Gastroesophageal sphincter (tissue), 4 donors: ENCODE measurements around the gene SEC14L3. TPM values are rescaled to one million over a fixed set of nuclear protein-coding genes. Genes with fewer than 3 reads are reported as not detected.

ENCODE experiments used
- ATAC-seq: fragments of 150-250 bp; one replicate; pipeline ENCODE4 v1.9.1; 2016; ENCODE audit warnings: mild to moderate bottlenecking, moderate library complexity
- H3K27ac ChIP-seq, 4 donors: fragments of 200-600 bp; sonication (generic) in 3 of 4; 1 replicate in 3 of 4; 2 replicates in 1 of 4; pipeline ENCODE4 v1.5.1; 2016 to 2019
- H3K27me3 ChIP-seq: fragments of 200-600 bp; sonication (generic); one replicate; pipeline ENCODE4 v1.5.1; 2019
- H3K36me3 ChIP-seq, 2 donors: fragments of 200-600 bp; sonication (generic); one replicate each; pipeline ENCODE4 v1.5.1; 2019; ENCODE audit warnings: control low read depth in 1 of 2
- H3K4me1 ChIP-seq, 3 donors: fragments of 200-600 bp; sonication (generic); 1 replicate in 2 of 3; 2 replicates in 1 of 3; pipeline ENCODE4 v1.5.1; 2016 to 2019; ENCODE audit warnings: control low read depth in 2 of 3
- H3K4me3 ChIP-seq, 2 donors: fragments of 200-600 bp; sonication (generic); one replicate each; pipeline ENCODE4 v1.5.1; 2019; ENCODE audit warnings: mild to moderate bottlenecking in 1 of 2, moderate library complexity in 1 of 2
- H3K9me3 ChIP-seq, 3 donors: fragments of 200-600 bp; sonication (generic); one replicate each; pipeline ENCODE4 v1.5.1; 2017 to 2019; ENCODE audit warnings: control low read depth in 2 of 3
- EP300 ChIP-seq: sonication (generic); formaldehyde crosslinking; IDR thresholded peaks from one replicate; pipeline ENCODE4 v1.6.1; 2017; ENCODE audit warnings: antibody characterized with exemption, mild to moderate bottlenecking
- POLR2A ChIP-seq, 2 donors: fragments of 450-650 bp; IDR thresholded peaks; one replicate each; pipeline ENCODE4 v1.6.1; 2017; ENCODE audit warnings: antibody characterized with exemption in 2 of 2, mild to moderate bottlenecking in 2 of 2, moderate library complexity in 1 of 2
- POLR2AphosphoS5 ChIP-seq: sonication (generic); formaldehyde crosslinking; IDR thresholded peaks from one replicate; pipeline ENCODE4 v1.6.1; 2017; ENCODE audit warnings: antibody characterized with exemption
- WGBS, 2 donors: methylation state at CpG; one replicate each; pipeline ENCODE4 v1.1.5; 2018; ENCODE audit warnings: low coverage in 1 of 2; 5-methylcytosine and 5-hydroxymethylcytosine counted together
- total RNA-seq, 4 donors: library from RNA; depleted of rRNA; stranded (reverse); fragments of >200 nt; gene quantifications; one replicate each; pipeline ENCODE4 v1.1.0, GENCODE V29; 2016
- TF ChIP-seq, protein P1 (sequence below), 4 experiments: fragments of 200-600 bp in 2 of 4; fragments of 450-650 bp in 2 of 4; sonication (generic) in 1 of 4; IDR thresholded peaks; one replicate each; pipeline ENCODE4 v1.5.1; 2017 to 2019; ENCODE audit warnings: antibody characterized with exemption in 4 of 4, mild to moderate bottlenecking in 2 of 4, moderate library complexity in 2 of 4

SEC14L3 gene
- total RNA-seq, 4 donors from 2014 or later = not detected

DNA sequence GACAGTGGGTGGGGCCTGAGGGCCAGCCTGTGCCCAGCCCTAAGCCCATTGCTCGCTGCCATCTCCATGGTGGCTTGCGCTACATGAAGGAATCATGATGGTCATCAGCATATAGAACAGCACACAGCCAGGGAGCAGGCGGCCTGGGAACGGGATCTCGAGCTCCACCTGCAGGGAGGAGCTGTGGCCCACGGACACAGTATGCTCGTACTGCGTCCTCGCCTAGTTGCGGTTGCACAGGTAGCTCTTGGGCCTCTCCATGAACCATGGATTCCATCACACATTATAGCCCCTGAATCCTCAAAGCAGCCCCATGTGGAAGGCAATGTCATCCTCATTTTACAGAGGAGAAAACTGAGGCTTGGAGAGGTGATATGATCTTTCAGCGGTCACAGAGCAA lies 18.6 kb upstream of the SEC14L3 start:
- H3K36me3 ChIP-seq = no peaks in the 10 kb centered on the region
- no peak for ATAC-seq

DNA sequence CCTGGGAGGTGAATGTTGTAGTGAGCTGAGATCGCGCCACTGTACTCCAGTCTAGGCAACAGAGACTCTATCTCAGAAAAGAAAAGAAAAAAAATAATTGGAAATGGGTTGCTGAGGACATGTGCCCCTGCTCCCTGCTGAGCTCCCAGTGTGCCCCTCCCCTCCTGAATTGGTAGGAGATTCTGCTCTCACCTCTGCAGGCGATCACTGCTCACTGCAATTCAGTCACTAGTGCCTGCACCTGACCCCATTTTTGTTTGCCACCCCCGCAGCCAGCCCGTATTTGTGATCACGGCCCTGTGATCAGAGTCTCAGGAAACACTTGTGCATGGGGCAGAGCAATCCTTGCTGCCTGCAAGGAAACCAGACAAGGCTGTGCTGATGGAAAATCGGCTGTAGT lies 16.3 kb upstream of the SEC14L3 start:
- 54 to 76% methylated on average over 3 to 6 of the region's 7 CpGs for WGBS, 2 donors
- H3K36me3 ChIP-seq = no peaks in the 10 kb centered on the region
- peaks cover 31% of the 10 kb centered on the region for H3K27me3 ChIP-seq
- no peak overlapping the region for H3K27ac ChIP-seq
- H3K9me3 ChIP-seq = no peaks in the 10 kb centered on the region
- TF ChIP-seq POLR2A (IDR thresholded peaks at IDR 0.05) (no peak), POLR2AphosphoS5 (no peak)
- TF ChIP-seq, protein P1, sequence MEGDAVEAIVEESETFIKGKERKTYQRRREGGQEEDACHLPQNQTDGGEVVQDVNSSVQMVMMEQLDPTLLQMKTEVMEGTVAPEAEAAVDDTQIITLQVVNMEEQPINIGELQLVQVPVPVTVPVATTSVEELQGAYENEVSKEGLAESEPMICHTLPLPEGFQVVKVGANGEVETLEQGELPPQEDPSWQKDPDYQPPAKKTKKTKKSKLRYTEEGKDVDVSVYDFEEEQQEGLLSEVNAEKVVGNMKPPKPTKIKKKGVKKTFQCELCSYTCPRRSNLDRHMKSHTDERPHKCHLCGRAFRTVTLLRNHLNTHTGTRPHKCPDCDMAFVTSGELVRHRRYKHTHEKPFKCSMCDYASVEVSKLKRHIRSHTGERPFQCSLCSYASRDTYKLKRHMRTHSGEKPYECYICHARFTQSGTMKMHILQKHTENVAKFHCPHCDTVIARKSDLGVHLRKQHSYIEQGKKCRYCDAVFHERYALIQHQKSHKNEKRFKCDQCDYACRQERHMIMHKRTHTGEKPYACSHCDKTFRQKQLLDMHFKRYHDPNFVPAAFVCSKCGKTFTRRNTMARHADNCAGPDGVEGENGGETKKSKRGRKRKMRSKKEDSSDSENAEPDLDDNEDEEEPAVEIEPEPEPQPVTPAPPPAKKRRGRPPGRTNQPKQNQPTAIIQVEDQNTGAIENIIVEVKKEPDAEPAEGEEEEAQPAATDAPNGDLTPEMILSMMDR (IDR thresholded peaks at IDR 0.05) = no peak
- peaks cover 0 to 5% (median 0%) of the 10 kb centered on the region in 3 donors for H3K4me1 ChIP-seq
- H3K4me3 ChIP-seq = no peak overlapping the region
- no peak for ATAC-seq

More for the DNA sequence above, 18.6 kb upstream of the SEC14L3 start:
- WGBS, 2 donors = 73% methylated on average over 6 of the region's 11 CpGs; no CpG with 5 or more reads in 1 of the 2 donors
- no peak overlapping the region for H3K4me3 ChIP-seq
- H3K9me3 ChIP-seq = no peaks in the 10 kb centered on the region
- H3K4me1 ChIP-seq = peaks cover 0 to 2% (median 0%) of the 10 kb centered on the region in 3 donors
- H3K27me3 ChIP-seq = peaks cover 50% of the 10 kb centered on the region
- no peak overlapping the region for H3K27ac ChIP-seq
- no peak for TF ChIP-seq POLR2AphosphoS5
- no peak for TF ChIP-seq POLR2A (IDR thresholded peaks at IDR 0.05)
- TF ChIP-seq EP300 = no peak
- TF ChIP-seq, protein P1 (IDR thresholded peaks at IDR 0.05) = no peak

DNA sequence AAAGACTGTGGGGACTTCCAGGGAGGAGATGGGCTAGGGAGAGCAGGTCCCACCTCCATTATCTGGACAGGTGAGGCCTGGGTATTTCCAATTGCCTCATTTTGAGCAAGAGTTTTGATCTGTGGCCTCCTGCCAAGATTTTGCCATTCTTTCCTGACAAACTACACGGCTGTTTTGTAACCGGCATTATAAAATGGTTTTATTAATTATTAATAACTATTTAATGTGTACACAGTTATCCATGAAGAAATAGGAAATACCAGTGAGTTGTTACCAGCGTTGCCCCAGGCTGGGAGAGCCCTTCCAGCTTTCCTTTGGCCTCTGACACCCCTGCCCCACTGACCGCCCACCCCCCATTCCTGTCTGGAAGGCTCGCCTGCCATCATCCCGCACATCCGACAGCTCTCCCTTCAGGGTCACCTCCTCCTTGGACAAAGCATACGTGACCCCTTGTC lies 14.9 kb upstream of the SEC14L3 start:
- Histone ChIP-seq H3K27ac (no peak overlapping the region), H3K4me1 (peaks cover 0 to 5% (median 0%) of the 10 kb centered on the region in 3 donors), H3K4me3 (no peak overlapping the region), H3K36me3 (no peaks in the 10 kb centered on the region), H3K9me3 (no peaks in the 10 kb centered on the region), H3K27me3 (peaks cover 20% of the 10 kb centered on the region)
- no peak for TF ChIP-seq POLR2A (IDR thresholded peaks at IDR 0.05)
- no peak for TF ChIP-seq EP300
- TF ChIP-seq, protein P1 (IDR thresholded peaks at IDR 0.05) = no peak
- no peak for TF ChIP-seq POLR2AphosphoS5
- 60% methylated on average over 6 to 8 of the region's 8 CpGs for WGBS, 2 donors
- no peak for ATAC-seq

DNA sequence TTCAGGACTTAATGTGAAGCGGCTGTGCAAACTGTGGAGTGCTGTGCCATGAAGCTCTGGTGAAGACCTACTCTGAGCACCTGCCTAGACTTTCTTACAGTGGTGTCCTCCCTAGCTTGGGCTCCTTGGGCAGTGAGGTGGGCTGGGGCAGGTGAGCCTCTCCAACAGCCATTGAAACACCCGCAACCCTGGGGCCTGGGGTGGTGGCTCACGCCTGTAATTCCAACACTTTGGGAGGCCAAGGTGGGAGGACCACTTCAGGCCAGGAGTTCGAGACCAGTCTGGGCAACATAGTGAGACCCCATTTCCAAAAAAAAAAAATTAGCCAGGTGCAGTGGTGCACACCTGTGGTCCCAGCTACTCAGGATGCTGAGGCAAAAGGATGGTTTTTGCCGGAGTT lies 14.3 kb upstream of the SEC14L3 start:
- H3K9me3 ChIP-seq = no peaks in the 10 kb centered on the region
- WGBS, 2 donors = 69% methylated on average over 3 of the region's 5 CpGs; no CpG with 5 or more reads in 1 of the 2 donors
- TF ChIP-seq POLR2A (IDR thresholded peaks at IDR 0.05) (no peak), POLR2AphosphoS5 (no peak), EP300 (no peak)
- TF ChIP-seq, protein P1 (IDR thresholded peaks at IDR 0.05) = no peak
- H3K36me3 ChIP-seq = no peaks in the 10 kb centered on the region
- ATAC-seq = no peak
- H3K4me3 ChIP-seq = no peak overlapping the region
- peaks cover 14% of the 10 kb centered on the region for H3K27me3 ChIP-seq
- H3K27ac ChIP-seq = no peak overlapping the region
- peaks cover 0 to 5% (median 0%) of the 10 kb centered on the region in 3 donors for H3K4me1 ChIP-seq

GRCh38 chr22:30485362-30485988 lies 13.7 kb upstream of the SEC14L3 start:
- Histone ChIP-seq H3K36me3 (no peaks in the 10 kb centered on the region), H3K4me3 (no peak overlapping the region), H3K27ac (no peak overlapping the region), H3K9me3 (no peaks in the 10 kb centered on the region), H3K27me3 (peaks cover 7% of the 10 kb centered on the region), H3K4me1 (peaks cover 0 to 5% (median 0%) of the 10 kb centered on the region in 3 donors)
- no peak for TF ChIP-seq POLR2A (IDR thresholded peaks at IDR 0.05)
- no peak for TF ChIP-seq EP300
- TF ChIP-seq, protein P1 (IDR thresholded peaks at IDR 0.05) = peak in 3 of 4 experiments; percentile 87 to 94 (median 88)
- no peak for TF ChIP-seq POLR2AphosphoS5
- WGBS, 2 donors = 0 to 6% methylated on average over 2 to 6 of the region's 18 CpGs
- peak; percentile 86 for ATAC-seq
